ENCODE data around the gene ZNF771. TPM values are rescaled to one million over a fixed set of nuclear protein-coding genes. Genes with fewer than 3 reads are reported as not detected.
A peak's percentile ranks its signal among the peaks of the same experiment; 100 is the strongest.

The ZNF771 gene
- total RNA-seq, 1 experiment from 2014 or later, result 31.6 TPM

DNA sequence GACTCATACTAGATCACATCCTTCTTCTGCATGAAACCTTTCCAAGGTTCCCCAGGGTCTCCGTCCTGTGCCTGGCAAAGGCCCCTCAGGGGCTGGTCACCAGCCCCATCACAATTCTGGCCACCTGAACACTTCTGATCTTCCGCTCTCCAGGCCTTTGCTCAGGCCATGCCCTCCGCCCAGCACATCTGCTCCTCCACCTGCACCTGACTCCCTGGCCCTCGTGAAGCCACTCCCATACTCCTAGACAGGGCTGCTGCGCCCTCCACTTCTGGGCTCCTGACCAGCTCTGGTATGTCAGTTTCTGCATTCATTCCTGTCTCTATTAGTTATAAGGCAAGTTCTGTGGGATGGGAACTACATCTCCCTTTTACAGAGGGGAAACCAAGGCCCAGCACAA lies 34.7 kb upstream of the ZNF771 start:
- DNase-seq (ENCODE audit: low spot score), result no peak
- in situ Hi-C loops (cut with HindIII; ENCODE audit: low sequenced_read_pairs), result no loop called here

DNA sequence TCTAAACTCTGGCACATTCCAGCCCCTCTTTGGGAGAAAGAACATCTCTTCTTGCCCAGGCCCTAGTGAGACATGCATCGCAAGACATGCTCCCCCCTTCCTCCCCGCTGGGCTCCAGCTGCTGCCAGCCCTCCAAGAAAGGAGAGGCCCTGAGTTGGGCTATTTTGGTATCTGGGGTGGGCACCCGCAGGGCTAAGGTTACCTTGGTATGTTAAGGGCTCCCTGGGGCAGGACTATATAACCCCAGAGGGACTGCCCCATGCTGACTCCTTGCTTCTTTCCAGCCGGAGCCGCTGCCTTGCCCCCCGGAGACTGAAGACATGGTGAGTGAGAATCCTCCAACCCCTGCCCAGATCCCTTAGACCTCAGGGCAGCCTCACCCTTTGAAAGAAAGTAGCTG lies 32.9 kb upstream of the ZNF771 start, which contains the start of gene MYL11:
TSS of gene MYL11 (plus strand) at position 265 of the 400 bp plus-strand sequence. CDS start at position 321, 56 bp downstream.
- no peak for DNase-seq (ENCODE audit: low spot score)
- in situ Hi-C loops (cut with HindIII; ENCODE audit: low sequenced_read_pairs), result no loop called here

DNA sequence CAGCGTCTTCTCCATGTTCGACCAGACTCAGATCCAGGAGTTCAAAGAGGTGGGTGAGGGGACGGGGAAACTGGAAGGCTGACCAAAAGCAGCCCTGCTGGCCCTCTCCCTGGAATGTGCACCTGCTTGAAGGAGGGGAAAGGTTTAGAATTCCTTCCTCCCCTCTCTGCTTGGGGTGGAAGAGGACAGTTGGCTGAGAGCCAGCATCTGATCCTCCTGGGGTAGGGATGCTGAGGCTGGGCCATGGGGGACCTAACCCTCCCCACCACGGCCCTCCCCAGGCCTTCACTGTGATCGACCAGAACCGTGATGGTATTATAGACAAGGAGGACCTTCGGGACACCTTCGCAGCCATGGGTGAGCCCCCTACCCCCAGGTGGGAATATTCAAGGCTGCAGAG lies 31.5 kb upstream of the ZNF771 start:
- no peak for DNase-seq (ENCODE audit: low spot score)
- in situ Hi-C loops (cut with HindIII; ENCODE audit: low sequenced_read_pairs), result no loop called here

DNA sequence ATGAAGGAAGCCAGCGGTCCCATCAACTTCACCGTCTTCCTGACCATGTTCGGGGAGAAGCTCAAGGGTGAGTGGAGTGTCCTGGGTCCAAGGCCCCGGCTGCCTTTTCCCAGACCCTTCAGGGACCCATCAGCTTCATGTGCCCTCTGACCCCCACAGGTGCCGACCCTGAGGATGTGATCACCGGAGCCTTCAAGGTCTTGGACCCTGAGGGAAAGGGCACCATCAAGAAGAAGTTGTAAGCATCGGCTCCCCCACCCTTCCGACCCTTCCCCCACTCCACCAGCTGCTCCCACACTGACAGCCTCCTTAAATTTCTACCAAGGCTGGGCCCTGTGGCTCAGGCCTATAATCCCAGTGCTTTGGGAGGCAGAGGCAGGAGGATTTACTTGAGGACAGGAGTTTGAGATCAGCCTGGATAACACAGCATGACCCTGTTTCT lies 30.9 kb upstream of the ZNF771 start:
- in situ Hi-C loops (cut with HindIII; ENCODE audit: low sequenced_read_pairs), result no loop called here
- DNase-seq (ENCODE audit: low spot score), result no peak

DNA sequence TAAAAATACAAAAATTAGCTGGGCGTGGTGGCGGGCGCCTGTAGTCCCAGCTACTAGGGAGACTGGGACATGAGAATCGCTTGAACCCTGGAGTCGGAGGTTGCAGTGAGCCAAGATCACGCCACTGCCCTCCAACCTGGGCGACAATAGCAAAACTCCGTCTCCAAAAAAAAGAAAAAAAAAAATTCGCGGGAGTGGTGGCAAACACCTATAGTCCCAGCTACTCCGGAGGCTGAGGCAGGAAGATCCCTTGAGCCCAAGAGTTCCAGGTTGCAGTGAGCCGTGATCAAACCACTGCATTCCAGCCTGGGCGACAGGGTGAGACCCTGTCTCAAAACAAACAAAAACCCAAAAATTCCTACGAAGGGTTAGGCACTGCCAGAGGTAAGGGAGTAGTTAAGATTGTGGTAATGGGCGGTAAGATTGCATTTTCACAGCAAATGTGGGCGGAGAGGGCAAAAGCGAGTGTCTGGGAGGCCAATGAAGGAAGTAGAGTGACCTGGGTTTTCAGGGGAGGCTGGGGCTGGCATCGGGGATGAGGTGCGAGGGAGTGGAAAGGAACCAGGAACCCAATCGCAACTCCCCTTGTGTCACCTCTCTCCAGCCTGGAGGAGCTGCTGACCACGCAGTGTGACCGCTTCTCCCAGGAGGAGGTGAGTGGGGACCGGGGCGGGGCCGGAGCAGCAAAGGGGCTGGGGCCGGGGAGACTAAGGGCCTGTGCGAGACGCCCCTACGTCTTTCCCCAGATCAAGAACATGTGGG lies 30.2 kb upstream of the ZNF771 start:
- DNase-seq (ENCODE audit: low spot score), result no peak
- in situ Hi-C loops (cut with HindIII; ENCODE audit: low sequenced_read_pairs), result no loop called here

GRCh38 chr16:30377812-30378235 lies 29.6 kb upstream of the ZNF771 start:
- peak; percentile 93 for DNase-seq (ENCODE audit: low spot score)
- in situ Hi-C loops (cut with HindIII; ENCODE audit: low sequenced_read_pairs), result no loop called here

- in situ Hi-C loops (cut with HindIII; ENCODE audit: low sequenced_read_pairs), result no loop called here
- DNase-seq (ENCODE audit: low spot score), result peak; percentile 99
Measured at GRCh38 chr16:30378236-30379157, 28.9 kb upstream of the ZNF771 start.

- no peak for DNase-seq (ENCODE audit: low spot score)
- in situ Hi-C loops (cut with HindIII; ENCODE audit: low sequenced_read_pairs), result no loop called here
Measured at GRCh38 chr16:30379158-30379783, 28.1 kb upstream of the ZNF771 start.

DNA sequence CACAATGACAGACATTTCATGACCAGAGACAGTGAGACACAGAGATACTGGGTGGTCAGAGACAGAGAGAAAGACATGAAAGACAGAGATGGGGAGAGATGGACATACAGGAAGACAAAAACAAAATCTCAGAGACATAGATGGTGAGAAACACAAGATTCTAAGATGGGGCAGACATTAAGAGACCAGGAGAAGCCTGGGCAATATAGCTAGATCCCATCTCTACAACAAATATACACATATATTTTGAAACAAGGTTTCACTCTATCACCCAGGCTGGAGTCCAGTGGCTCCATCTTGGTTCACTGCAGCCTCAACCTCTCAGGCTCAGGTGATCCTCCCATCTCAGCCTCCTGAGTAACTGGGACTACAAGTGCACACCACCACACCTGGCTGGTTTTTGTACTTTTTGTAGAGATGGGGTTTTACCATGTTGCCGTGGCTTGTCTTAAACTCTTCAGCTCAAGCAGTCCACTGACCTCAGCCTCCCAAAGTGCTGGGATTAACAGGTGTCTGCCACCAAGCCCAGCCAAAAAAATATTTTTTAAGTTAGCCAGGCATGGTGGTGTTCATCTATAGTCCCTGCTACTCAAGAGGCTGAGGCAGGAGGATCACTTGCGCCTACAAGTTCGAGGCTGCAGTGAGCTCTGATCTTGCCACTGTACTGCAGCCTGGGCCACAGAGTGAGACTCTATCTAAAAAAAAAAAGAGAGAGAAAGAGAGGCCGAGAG lies 27.2 kb upstream of the ZNF771 start:
- no peak for DNase-seq (ENCODE audit: low spot score)
- in situ Hi-C loops (cut with HindIII; ENCODE audit: low sequenced_read_pairs), result no loop called here

DNA sequence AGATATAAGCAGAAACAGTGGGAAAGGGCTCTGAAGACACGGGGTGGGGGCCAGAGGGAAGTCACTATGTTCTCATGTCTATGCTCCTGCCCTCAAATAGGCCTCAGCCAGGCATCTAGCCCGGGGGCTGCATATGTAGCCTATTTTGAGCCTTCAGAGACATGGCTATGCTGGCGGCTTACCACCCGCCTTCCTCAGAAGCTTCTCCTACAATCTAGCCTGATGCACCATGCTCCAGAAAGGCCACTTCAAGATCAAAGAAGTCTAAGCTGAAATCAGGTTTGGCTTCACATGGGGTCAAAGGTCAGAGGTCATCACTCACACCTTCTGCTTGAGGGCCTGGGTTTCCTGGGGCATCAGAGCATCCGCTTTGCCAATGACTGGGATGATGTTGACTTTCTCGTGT lies 26.6 kb upstream of the ZNF771 start:
- no peak for DNase-seq (ENCODE audit: low spot score)
- in situ Hi-C loops (cut with HindIII; ENCODE audit: low sequenced_read_pairs), result no loop called here

DNA sequence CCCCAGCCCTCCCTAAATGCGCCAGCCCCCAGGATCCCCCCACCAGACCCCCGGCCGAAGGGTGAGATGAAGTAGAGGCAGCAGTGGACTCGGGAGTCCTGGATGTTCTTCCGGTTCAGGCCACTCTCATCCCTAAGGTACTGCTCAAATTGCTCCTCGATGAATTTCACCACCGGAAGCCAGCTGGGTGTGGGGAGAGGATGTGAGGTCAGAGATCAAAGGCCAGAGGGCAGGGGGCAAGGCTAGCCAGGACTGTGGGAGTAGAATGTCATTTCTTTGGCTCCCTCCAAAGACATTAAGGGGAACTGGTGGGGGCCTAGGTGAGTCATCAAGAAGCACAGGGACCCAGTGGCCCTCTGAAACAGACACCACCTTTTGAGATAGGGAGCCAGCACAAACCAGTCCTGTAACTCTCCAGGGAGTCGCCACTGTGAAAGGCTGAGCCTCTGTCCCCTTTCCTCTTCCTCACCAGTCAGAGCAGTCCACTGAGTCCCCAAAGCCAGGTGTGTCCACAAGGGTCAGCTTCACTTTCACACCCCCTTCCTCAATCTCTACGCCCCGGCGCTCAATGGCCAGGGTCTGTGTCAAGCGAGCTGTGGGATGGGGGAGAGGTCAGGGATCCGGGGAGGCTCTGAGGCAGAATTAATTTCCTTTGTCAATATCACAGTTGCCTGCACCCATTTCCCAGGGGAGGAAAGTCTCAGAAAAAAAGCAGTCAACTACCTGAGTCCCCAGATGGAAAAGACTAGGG lies 25.9 kb upstream of the ZNF771 start:
- no peak for DNase-seq (ENCODE audit: low spot score)
- in situ Hi-C loops (cut with HindIII; ENCODE audit: low sequenced_read_pairs), result no loop called here

DNA sequence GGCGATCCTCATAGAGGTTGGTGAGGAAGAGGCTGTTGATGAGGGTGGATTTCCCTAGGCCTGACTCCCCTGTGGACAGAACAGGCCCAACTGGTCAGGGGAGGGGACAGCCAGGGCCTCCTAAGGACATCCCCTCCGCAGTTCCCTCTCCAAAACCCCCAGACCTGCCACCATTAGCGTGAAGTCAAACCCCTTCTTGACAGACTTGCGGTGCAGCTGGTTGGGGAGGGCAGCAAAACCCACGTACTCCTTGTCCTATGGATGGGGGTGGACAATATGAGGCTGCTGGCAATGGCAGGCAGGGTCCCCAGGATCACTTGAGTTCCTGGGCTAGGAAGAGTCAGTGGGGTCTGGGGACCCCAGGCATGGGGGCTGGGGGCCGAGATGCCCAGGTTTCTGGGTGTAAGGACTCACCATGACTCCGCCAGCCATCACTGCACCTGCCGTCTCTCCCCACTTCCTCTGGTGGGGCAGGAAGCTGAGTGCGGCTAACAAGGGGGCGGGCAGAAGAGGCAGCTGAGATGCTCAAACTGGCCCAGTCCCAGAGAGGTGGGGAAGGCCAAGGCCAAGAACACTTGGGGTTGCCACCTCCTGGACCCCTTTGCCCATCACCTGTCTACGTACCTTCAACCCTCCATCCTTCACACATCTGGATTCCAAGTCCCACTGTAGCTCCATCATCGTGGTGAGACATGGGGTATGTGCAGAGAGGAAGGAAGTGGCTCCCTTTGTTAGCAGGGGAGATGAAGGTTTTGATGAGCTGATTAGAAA lies 25.1 kb upstream of the ZNF771 start, which contains the start of gene SEPTIN1:
TSS of gene SEPTIN1 (minus strand) at position 451 of the 771 bp plus-strand sequence. CDS start at position 432, 19 bp downstream.
- in situ Hi-C loops (cut with HindIII; ENCODE audit: low sequenced_read_pairs), result no loop called here

GRCh38 chr16:30383521-30383920 lies 23.9 kb upstream of the ZNF771 start:
- in situ Hi-C loops (cut with HindIII; ENCODE audit: low sequenced_read_pairs), result no loop called here
- no peak for DNase-seq (ENCODE audit: low spot score)

More for the DNA sequence above, 25.1 kb upstream of the ZNF771 start, which contains the start of gene SEPTIN1:
- no peak for DNase-seq (ENCODE audit: low spot score)

GRCh38 chr16:30394592-30395154 lies 12.7 kb upstream of the ZNF771 start:
- DNase-seq (ENCODE audit: low spot score), result no peak
- in situ Hi-C loops (cut with HindIII; ENCODE audit: low sequenced_read_pairs), result no loop called here

DNA sequence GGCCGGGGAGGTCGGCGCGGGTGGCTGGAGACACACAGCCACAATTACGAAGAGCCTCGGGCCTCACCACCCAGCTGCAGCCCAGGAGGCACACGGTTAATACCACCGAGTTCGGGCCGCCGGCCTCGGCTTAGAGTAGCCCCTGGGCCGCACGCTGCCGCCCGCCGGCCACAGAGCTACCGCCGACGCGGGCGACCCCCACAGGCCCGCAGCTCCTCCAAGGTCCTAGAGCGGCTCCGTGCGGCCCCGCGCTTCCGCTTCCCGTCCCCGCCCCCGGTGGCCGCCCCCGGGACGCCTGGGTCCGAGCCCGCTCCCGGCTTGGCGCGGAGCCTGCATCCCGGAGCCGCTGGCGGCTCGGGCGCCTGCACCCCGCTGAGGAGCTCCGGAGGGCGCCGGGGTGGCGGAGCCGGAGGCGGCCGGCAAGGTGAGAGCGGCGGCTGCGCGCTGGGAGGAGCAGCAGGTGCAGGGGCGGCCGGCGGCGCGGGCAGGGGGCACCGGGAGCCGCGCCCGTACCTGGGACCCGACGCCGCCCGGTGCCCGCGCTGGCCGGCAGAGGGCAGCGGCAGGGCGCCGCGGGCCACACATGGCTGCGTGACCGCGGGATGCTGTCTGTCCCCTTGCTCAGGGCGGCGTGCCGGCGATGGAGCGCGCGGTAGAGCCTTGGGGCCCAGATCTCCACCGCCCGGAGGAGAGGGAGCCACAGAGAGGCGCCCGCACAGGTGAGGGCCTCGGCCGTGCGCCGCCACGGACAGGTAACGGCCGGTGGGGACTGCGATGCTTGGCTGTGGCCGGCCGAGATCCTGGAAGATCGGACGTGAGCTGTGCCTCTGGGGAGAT lies 12.0 kb upstream of the ZNF771 start, which contains the start of gene ZNF48:
TSS of gene ZNF48 (plus strand) at position 266 of the 837 bp plus-strand sequence. CDS start at position 641, 375 bp downstream.
- in situ Hi-C loops (cut with HindIII; ENCODE audit: low sequenced_read_pairs), result no loop called here
- peak; percentile 93 for DNase-seq (ENCODE audit: low spot score)

GRCh38 chr16:30395992-30396585 lies 11.3 kb upstream of the ZNF771 start:
- peak; percentile 64 for DNase-seq (ENCODE audit: low spot score)
- in situ Hi-C loops (cut with HindIII; ENCODE audit: low sequenced_read_pairs), result no loop called here
